ENCODE data around the gene ARHGAP8. TPM values are rescaled to one million over a fixed set of nuclear protein-coding genes. Genes with fewer than 3 reads are reported as not detected.

The ARHGAP8 gene
- total RNA-seq, 4 donors from 2014 or later = 14.9 to 38.8 (median 18.3) TPM

DNA sequence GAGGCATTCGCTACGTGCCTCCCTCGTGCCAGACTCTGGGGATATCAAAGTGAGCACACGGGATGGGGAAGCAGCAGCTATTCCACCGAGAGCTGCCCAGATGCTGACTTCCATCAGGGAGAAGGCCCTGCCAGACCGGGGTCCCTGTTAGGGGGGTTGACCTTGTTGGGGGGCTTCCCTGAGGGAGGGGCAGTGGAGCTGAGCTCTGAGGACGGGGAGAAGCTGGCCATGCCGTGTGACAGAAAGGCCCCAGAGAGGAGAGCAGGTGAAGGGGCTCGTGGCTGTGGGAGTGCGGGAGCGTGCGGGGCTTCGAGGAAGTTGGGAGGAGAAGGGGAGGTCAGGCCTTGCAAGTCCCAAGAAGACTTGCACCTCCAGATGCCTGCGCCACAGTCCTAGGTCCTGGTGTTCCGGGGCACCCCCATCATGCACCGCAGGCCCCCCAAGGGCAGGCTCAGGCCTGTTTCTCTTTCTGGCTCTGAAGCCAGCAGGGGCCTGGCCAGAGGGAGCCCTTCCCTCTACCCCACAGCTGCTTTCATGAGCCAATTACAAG is 94.4 kb downstream of the ARHGAP8 start:
- TF ChIP-seq, protein P1, sequence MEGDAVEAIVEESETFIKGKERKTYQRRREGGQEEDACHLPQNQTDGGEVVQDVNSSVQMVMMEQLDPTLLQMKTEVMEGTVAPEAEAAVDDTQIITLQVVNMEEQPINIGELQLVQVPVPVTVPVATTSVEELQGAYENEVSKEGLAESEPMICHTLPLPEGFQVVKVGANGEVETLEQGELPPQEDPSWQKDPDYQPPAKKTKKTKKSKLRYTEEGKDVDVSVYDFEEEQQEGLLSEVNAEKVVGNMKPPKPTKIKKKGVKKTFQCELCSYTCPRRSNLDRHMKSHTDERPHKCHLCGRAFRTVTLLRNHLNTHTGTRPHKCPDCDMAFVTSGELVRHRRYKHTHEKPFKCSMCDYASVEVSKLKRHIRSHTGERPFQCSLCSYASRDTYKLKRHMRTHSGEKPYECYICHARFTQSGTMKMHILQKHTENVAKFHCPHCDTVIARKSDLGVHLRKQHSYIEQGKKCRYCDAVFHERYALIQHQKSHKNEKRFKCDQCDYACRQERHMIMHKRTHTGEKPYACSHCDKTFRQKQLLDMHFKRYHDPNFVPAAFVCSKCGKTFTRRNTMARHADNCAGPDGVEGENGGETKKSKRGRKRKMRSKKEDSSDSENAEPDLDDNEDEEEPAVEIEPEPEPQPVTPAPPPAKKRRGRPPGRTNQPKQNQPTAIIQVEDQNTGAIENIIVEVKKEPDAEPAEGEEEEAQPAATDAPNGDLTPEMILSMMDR (IDR thresholded peaks at IDR 0.05) = no peak
- no peak for TF ChIP-seq POLR2A (IDR thresholded peaks at IDR 0.05)
- no peak for DNase-seq
- H3K4me1 ChIP-seq = no peaks in the 10 kb centered on the region
- H3K27ac ChIP-seq = no peak overlapping the region
- H3K27me3 ChIP-seq = no peaks in the 10 kb centered on the region
- no peak overlapping the region for H3K4me3 ChIP-seq
- no peaks in the 10 kb centered on the region for H3K36me3 ChIP-seq
- no peaks in the 10 kb centered on the region for H3K9me3 ChIP-seq

DNA sequence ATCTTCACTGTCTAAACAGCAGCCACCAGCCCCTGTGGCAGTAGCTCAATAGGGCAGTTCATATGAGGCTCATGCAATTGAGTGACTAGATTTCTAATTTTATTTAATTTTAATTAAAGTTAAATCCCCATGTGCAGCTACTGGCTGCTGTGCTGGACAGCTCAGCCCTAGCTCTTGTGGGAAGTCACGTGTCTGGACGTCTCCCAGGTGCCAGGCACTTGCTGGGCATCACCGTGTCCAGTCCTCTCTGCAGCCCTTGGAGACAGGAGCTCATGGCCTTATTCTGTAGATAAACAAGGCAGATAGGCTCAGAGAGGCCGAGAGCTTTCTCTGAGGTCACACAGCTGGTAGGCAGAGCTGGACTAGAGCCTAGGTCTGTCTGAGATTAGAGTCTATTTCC is 95.0 kb downstream of the ARHGAP8 start:
- H3K4me3 ChIP-seq = no peak overlapping the region
- DNase-seq = no peak
- no peaks in the 10 kb centered on the region for H3K9me3 ChIP-seq
- H3K36me3 ChIP-seq = no peaks in the 10 kb centered on the region
- no peak overlapping the region for H3K27ac ChIP-seq
- no peaks in the 10 kb centered on the region for H3K27me3 ChIP-seq
- H3K4me1 ChIP-seq = no peaks in the 10 kb centered on the region
- TF ChIP-seq, protein P1 (IDR thresholded peaks at IDR 0.05) = no peak
- no peak for TF ChIP-seq POLR2A (IDR thresholded peaks at IDR 0.05)

DNA sequence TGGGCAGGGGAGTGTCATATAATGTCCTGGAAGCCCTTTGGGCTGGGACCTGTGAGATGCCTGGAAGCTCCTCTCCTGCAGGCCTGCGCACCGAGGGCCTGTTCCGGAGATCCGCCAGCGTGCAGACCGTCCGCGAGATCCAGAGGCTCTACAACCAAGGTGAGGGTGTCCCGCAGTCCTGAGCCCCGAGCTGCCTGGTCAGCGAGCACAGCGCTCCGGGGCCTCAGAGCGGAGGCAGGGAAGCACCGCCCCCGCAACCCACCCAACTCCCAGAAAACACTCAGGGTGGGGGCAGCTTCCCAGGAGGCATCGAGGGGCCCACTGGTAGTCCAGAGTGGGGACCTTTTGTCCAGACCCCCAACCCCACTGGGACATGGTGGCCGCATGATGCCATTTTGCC is 95.5 kb downstream of the ARHGAP8 start:
- TF ChIP-seq, protein P1 (IDR thresholded peaks at IDR 0.05) = no peak
- no peak for TF ChIP-seq POLR2A (IDR thresholded peaks at IDR 0.05)

DNA sequence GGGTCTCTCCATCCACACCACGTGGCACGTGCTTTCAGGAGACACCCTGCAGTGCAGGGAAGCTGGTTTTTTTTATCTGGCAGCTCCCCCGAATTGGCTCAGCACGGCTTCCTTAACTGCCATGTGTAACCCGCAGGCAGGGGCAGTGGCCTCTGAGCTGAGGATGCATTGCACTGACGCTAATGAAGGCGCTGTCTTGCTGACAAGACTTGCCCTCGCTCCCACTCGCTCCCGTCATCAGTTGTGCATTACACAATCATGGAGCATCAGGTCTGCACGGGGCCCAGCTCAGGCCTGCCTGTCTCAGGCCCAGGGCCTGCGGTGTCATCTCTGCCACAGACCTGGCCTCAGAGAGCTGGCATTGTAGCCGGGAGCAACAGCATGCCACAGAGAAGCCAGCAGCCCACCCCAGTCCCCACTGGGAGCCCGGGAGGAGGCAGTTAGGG is 95.9 kb downstream of the ARHGAP8 start:
- no peak for DNase-seq
- H3K36me3 ChIP-seq = no peaks in the 10 kb centered on the region
- no peaks in the 10 kb centered on the region for H3K4me1 ChIP-seq
- H3K4me3 ChIP-seq = no peak overlapping the region
- no peaks in the 10 kb centered on the region for H3K27me3 ChIP-seq
- no peak for TF ChIP-seq POLR2A (IDR thresholded peaks at IDR 0.05)
- TF ChIP-seq, protein P1 (IDR thresholded peaks at IDR 0.05) = no peak
- H3K27ac ChIP-seq = no peak overlapping the region
- no peaks in the 10 kb centered on the region for H3K9me3 ChIP-seq

More for the DNA sequence above, 95.5 kb downstream of the ARHGAP8 start:
- no peak overlapping the region for H3K4me3 ChIP-seq
- DNase-seq = no peak
- H3K9me3 ChIP-seq = no peaks in the 10 kb centered on the region
- no peaks in the 10 kb centered on the region for H3K4me1 ChIP-seq
- no peaks in the 10 kb centered on the region for H3K27me3 ChIP-seq
- no peak overlapping the region for H3K27ac ChIP-seq
- H3K36me3 ChIP-seq = no peaks in the 10 kb centered on the region

DNA sequence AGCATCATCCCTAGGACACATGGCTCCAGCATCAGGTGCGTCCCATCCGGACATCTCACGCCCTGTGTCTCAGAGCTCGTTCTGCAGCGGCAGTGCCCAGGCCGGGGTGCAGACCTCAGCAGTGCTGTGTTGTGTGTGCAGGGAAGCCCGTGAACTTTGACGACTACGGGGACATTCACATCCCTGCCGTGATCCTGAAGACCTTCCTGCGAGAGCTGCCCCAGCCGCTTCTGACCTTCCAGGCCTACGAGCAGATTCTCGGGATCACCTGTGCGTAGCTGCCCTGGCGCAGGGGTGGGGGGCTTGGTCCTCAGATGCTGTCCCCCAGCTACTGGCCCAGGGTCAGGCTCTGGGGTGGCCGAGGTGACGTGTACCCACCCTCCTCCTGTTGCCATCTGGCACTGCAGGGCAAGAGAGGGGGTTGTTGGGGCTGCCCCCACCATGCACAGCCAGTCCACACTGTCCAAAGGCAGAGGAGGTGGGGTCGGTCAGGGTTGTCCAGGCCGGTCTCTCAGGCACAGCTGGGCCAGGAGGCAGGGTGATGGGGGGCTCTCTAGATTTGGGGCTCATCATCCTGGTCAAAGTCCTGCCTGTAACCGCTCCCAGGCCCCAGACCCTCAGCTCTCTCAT is 96.5 kb downstream of the ARHGAP8 start:
- TF ChIP-seq POLR2A (IDR thresholded peaks at IDR 0.05) = no peak
- TF ChIP-seq, protein P1 (IDR thresholded peaks at IDR 0.05) = no peak
- peak in 1 of 3 donors; percentile 43 for DNase-seq

More for the DNA sequence above, 96.5 kb downstream of the ARHGAP8 start:
- Histone ChIP-seq H3K27ac (no peak overlapping the region), H3K36me3 (no peaks in the 10 kb centered on the region), H3K4me3 (no peak overlapping the region), H3K27me3 (no peaks in the 10 kb centered on the region), H3K9me3 (no peaks in the 10 kb centered on the region), H3K4me1 (no peaks in the 10 kb centered on the region)
